Tibial artery (tissue), 4 donors: ENCODE measurements around the gene TFPI2.

ENCODE experiments used
- DNase-seq, 2 donors: peaks; one replicate each; pipeline ENCODE4 v3.0.0-alpha.2; 2019
- H3K27ac ChIP-seq, 2 donors: fragments of 200-600 bp; sonication (generic) in 1 of 2; 1 replicate in 1 of 2; 2 replicates in 1 of 2; pipeline ENCODE4 v1.5.1; 2018 to 2019; ENCODE audit warnings: mild to moderate bottlenecking in 1 of 2
- H3K27me3 ChIP-seq, 2 donors: fragments of 200-600 bp; sonication (generic) in 1 of 2; one replicate each; pipeline versions ENCODE4 v1.5.1 to v1.6.0; 2016 to 2019
- H3K36me3 ChIP-seq, 3 donors: fragments of 200-600 bp; sonication (generic) in 2 of 3; one replicate each; pipeline ENCODE4 v1.5.1; 2016 to 2019; ENCODE audit warnings: mild to moderate bottlenecking in 2 of 3
- H3K4me1 ChIP-seq, 4 donors: fragments of 200-600 bp; sonication (generic) in 2 of 4; 1 replicate in 3 of 4; 2 replicates in 1 of 4; pipeline ENCODE4 v1.5.1; 2016 to 2019
- H3K4me3 ChIP-seq, 2 donors: fragments of 200-600 bp; sonication (generic) in 1 of 2; 1 replicate in 1 of 2; 2 replicates in 1 of 2; pipeline ENCODE4 v1.5.1; 2018 to 2019; ENCODE audit warnings: mild to moderate bottlenecking in 2 of 2
- H3K9me3 ChIP-seq, 3 donors: fragments of 200-600 bp; sonication (generic) in 1 of 3; one replicate each; pipeline ENCODE4 v1.5.1; 2016 to 2019
- CTCF ChIP-seq, 2 experiments: fragments of 200-600 bp in 1 of 2; fragments of 450-650 bp in 1 of 2; IDR thresholded peaks; one replicate each; pipeline ENCODE4 v1.5.1; 2017 to 2019; ENCODE audit warnings: antibody characterized with exemption in 2 of 2, mild to moderate bottlenecking in 1 of 2, moderate library complexity in 1 of 2
- intact Hi-C: fragments of 100-400 bp; cut with DNase I; formaldehyde crosslinking; loops from one replicate; pipeline ENCODE4 v1.15.0; 2023; ENCODE audit warnings: low total_unique reads

TFPI2 gene

GRCh38 chr7:93931655-93932054 is 41.1 kb upstream of the TFPI2 start:
- intact Hi-C loops, result no loop called here
- Histone ChIP-seq H3K27me3 (no peaks in the 10 kb centered on the region), H3K36me3 (no peaks in the 10 kb centered on the region), H3K4me3 (no peak overlapping the region), H3K27ac (no peak overlapping the region), H3K9me3 (no peaks in the 10 kb centered on the region), H3K4me1 (peaks cover 0 to 26% (median 3%) of the 10 kb centered on the region in 4 donors)
- no peak for DNase-seq
- TF ChIP-seq CTCF (IDR thresholded peaks at IDR 0.05), result no peak

- Histone ChIP-seq H3K27ac (peak overlapping the region; percentile 8 to 70), H3K36me3 (no peaks in the 10 kb centered on the region), H3K4me3 (no peak overlapping the region), H3K4me1 (peaks cover 0 to 37% (median 8%) of the 10 kb centered on the region in 4 donors), H3K27me3 (no peaks in the 10 kb centered on the region), H3K9me3 (no peaks in the 10 kb centered on the region)
- DNase-seq, result no peak
- intact Hi-C loops, result no loop called here
- TF ChIP-seq CTCF (IDR thresholded peaks at IDR 0.05), result no peak
Observed at GRCh38 chr7:93927585-93927984, 37.0 kb upstream of the TFPI2 start.

DNA sequence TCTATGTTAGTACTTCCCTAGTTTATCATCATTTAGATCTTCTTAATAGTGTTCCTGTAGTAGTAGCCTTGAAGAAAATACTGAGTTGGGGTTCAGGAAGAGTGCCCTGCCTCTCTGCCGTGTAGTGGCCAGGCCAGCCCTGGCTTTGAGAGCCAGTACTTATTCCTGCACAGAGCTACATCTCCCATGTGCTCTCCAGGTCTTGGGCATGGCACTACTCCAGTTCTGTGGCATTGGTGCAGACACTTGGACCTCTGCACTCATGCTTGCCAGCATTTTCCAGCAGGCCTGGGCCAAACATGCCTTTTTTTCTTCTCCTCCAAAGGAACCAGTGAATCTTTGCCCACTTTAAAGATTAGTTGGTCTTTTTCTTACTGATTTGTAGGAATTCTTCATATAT is 36.2 kb upstream of the TFPI2 start:
- peaks cover 0 to 37% (median 10%) of the 10 kb centered on the region in 4 donors for H3K4me1 ChIP-seq
- intact Hi-C loops, result no loop called here
- H3K4me3 ChIP-seq, result no peak overlapping the region
- peak in 1 of 2 donors; percentile 64 for DNase-seq
- TF ChIP-seq CTCF (IDR thresholded peaks at IDR 0.05), result no peak
- no peaks in the 10 kb centered on the region for H3K36me3 ChIP-seq
- H3K9me3 ChIP-seq, result no peaks in the 10 kb centered on the region
- H3K27me3 ChIP-seq, result no peaks in the 10 kb centered on the region
- peak overlapping the region in 1 of 2 donors; percentile 70 for H3K27ac ChIP-seq

DNA sequence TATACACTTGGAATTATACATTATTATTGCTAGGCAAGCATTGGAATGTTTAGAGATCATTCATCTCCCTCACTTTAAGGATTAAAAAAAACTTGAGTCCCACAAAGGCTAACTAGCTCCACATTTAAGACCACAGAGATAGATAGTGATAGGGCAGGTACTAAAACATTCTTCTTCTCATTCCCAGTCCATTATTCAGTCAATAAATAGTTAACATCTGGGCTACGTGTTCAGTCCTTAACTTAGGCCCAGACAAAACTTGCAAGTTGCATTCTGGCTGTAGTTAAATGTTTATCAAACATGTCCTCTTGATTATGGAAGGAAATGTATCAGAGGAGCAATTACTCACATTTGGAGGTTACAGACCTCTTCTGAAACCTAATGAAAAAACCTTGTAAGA is 33.4 kb upstream of the TFPI2 start:
- Histone ChIP-seq H3K27ac (peak overlapping the region in 1 of 2 donors; percentile 91), H3K27me3 (no peaks in the 10 kb centered on the region), H3K4me1 (peaks cover 0 to 44% (median 10%) of the 10 kb centered on the region in 4 donors), H3K36me3 (no peaks in the 10 kb centered on the region), H3K9me3 (no peaks in the 10 kb centered on the region), H3K4me3 (peak overlapping the region; percentile 61 to 68)
- no peak for TF ChIP-seq CTCF (IDR thresholded peaks at IDR 0.05)
- intact Hi-C loops, result no loop called here
- DNase-seq, result no peak

DNA sequence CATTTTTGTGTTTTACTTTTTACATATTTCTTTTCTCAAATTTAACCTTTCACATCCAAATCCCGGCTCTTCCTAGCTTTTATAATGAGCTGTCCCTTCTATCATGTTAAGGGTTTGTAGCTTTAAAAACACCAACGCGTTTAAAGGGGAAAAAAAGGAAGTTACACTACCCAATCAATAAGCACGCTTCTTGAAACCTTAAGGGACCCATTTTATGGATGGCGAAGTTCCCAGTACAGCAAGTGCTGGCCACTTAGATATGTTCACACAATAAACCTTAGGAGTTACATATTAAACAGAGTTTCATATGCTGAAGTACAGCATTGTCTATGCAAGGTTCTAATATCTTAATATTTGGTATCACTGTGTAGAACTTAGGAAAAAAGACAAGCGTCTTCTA is 32.7 kb upstream of the TFPI2 start:
- Histone ChIP-seq H3K27me3 (no peaks in the 10 kb centered on the region), H3K9me3 (no peaks in the 10 kb centered on the region), H3K4me3 (peak overlapping the region; percentile 61 to 68), H3K36me3 (no peaks in the 10 kb centered on the region), H3K27ac (peak overlapping the region in 1 of 2 donors; percentile 91), H3K4me1 (peaks cover 0 to 44% (median 10%) of the 10 kb centered on the region in 4 donors)
- intact Hi-C loops, result no loop called here
- DNase-seq, result no peak
- TF ChIP-seq CTCF (IDR thresholded peaks at IDR 0.05), result no peak
